Measurements from ENCODE around the gene ERAP2.

- TF ChIP-seq EZH2 (IDR thresholded peaks at IDR 0.05; ENCODE audit: insufficient read depth, poor library complexity, severe bottlenecking) (no peak), EZH2phosphoT487 (IDR thresholded peaks at IDR 0.05; ENCODE audit: insufficient read depth, low read depth) (no peak)
Observed at GRCh38 chr5:96837303-96837702, 39.0 kb upstream of the ERAP2 start.

All from GM23248 (cell line).